Measurements from ENCODE around the gene SGPP2. TPM values are rescaled to one million over a fixed set of nuclear protein-coding genes. Genes with fewer than 3 reads are reported as not detected.

Gene SGPP2
- total RNA-seq, 1 experiment from 2014 or later, result not detected

DNA sequence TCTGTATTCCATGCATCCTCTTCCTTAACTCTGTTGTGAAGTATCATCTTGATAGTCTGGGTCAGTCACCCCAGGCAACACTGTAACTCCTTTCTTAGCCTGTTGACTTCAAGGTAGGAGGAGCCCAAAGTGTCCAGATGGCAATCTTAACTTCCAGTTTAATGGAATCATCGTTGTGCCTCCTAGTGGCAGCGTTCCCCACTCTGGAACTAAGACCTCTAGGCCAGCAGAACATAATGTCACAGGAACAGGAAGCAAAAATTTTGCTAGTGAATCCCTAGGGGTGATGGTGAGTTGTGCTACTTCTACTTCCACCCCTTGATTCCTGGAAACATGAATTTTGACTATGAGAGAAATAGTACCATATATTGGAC, 11.7 kb downstream of the SGPP2 start:
- no peaks in the 10 kb centered on the region for H3K9me3 ChIP-seq (ENCODE audit: control insufficient read depth, low read depth, low read length)
- H3K79me2 ChIP-seq (ENCODE audit: insufficient read depth, low read length), result no peaks in the 10 kb centered on the region
- H2AK5ac ChIP-seq (ENCODE audit: insufficient read length, low read length), result no peak overlapping the region
- H2BK15ac ChIP-seq (ENCODE audit: low read depth, low read length), result no peak overlapping the region
- H3K27ac ChIP-seq (ENCODE audit: insufficient read length, low read depth, low read length), result no peak overlapping the region
- H4K20me1 ChIP-seq (ENCODE audit: control insufficient read depth, insufficient read depth, insufficient read length), result no peaks in the 10 kb centered on the region
- no peaks in the 10 kb centered on the region for H3K79me1 ChIP-seq (ENCODE audit: insufficient read depth, low read depth, low read length, poor library complexity, severe bottlenecking)
- H3K56ac ChIP-seq (ENCODE audit: insufficient read length, low read depth, low read length), result no peak overlapping the region
- Mint-ChIP-seq H3K27ac (no peak overlapping the region), H3K36me3 (ENCODE audit: insufficient read depth in 1 of 3, low read depth in 3 of 3) (no peaks in the 10 kb centered on the region), H3K4me3 (no peak overlapping the region), H3K27me3 (ENCODE audit: low read depth) (peaks cover 99% of the 10 kb centered on the region), H3K4me1 (peaks cover 9 to 15% of the 10 kb centered on the region in 2 experiments), H3K9me3 (no peaks in the 10 kb centered on the region; a peak in 1 of 5 replicates)
- no peak overlapping the region for H2BK120ac ChIP-seq (ENCODE audit: low read depth, low read length, poor library complexity, severe bottlenecking)
- TF ChIP-seq, protein P1, sequence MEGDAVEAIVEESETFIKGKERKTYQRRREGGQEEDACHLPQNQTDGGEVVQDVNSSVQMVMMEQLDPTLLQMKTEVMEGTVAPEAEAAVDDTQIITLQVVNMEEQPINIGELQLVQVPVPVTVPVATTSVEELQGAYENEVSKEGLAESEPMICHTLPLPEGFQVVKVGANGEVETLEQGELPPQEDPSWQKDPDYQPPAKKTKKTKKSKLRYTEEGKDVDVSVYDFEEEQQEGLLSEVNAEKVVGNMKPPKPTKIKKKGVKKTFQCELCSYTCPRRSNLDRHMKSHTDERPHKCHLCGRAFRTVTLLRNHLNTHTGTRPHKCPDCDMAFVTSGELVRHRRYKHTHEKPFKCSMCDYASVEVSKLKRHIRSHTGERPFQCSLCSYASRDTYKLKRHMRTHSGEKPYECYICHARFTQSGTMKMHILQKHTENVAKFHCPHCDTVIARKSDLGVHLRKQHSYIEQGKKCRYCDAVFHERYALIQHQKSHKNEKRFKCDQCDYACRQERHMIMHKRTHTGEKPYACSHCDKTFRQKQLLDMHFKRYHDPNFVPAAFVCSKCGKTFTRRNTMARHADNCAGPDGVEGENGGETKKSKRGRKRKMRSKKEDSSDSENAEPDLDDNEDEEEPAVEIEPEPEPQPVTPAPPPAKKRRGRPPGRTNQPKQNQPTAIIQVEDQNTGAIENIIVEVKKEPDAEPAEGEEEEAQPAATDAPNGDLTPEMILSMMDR (conservative IDR thresholded peaks at IDR 0.05), result peak; percentile 48; the same call in 2 of the 3 replicates
- no peak overlapping the region for H4K91ac ChIP-seq (ENCODE audit: insufficient read length, low read depth, low read length)
- H3K27me3 ChIP-seq (ENCODE audit: insufficient read depth, low read length), result peaks cover 13% of the 10 kb centered on the region; the same call in 1 of the 2 replicates
- no peaks in the 10 kb centered on the region for H3K4me1 ChIP-seq (ENCODE audit: insufficient read depth, low read length)
- H2BK12ac ChIP-seq (ENCODE audit: insufficient read length, low read depth, low read length), result no peak overlapping the region
- no peak overlapping the region for H2BK5ac ChIP-seq (ENCODE audit: insufficient read length, low read length)
- no peak overlapping the region for H3K4me2 ChIP-seq (ENCODE audit: insufficient read depth, insufficient read length, low read length)
- H3K18ac ChIP-seq (ENCODE audit: insufficient read length, low read depth, low read length), result no peak overlapping the region
- H3T11ph ChIP-seq (ENCODE audit: low read length), result no peak overlapping the region
- WGBS (ENCODE audit: extremely low coverage, insufficient read length, low lambda C conversion rate), result no CpG with 5 or more reads among the region's 2 CpGs
- H2BK20ac ChIP-seq (ENCODE audit: low read depth, low read length, poor library complexity, severe bottlenecking), result no peak overlapping the region
- no peak overlapping the region for H3K23ac ChIP-seq (ENCODE audit: insufficient read length, low read depth, low read length)
- H3K23me2 ChIP-seq (ENCODE audit: insufficient read length, low read depth, low read length, poor library complexity, severe bottlenecking), result no peaks in the 10 kb centered on the region
- no peak overlapping the region for H3K9ac ChIP-seq (ENCODE audit: extremely low read depth, insufficient read length, low read length)
- H3K14ac ChIP-seq (ENCODE audit: insufficient read depth, low read length), result no peak overlapping the region
- no peak overlapping the region for H4K5ac ChIP-seq (ENCODE audit: insufficient read length, low read depth, low read length)
- no peak overlapping the region for H2AFZ ChIP-seq (ENCODE audit: low read length)
- H4K8ac ChIP-seq (replicated peaks; ENCODE audit: insufficient read length, low read depth, low read length), result no peak overlapping the region
- DNase-seq, result no peak
- no peak overlapping the region for H3K4ac ChIP-seq (ENCODE audit: low read depth, low read length)

Data from H9 (cell line).